Lower leg skin (tissue), 4 donors: Measurements from ENCODE around the gene NXPH3. TPM values are rescaled to one million over a fixed set of nuclear protein-coding genes. Genes with fewer than 3 reads are reported as not detected.

Experiments used
- DNase-seq, 2 donors: peaks; one replicate each; pipeline ENCODE4 v3.0.0-alpha.2; 2019; ENCODE audit warnings: low spot score in 2 of 2
- H3K4me3 ChIP-seq: fragments of 200-600 bp; sonication (generic); 2 replicates; pipeline ENCODE4 v1.5.1; 2017; ENCODE audit warnings: mild to moderate bottlenecking, low read depth; ENCODE audit not compliant: poor library complexity, severe bottlenecking
- CTCF ChIP-seq, 3 donors: fragments of 450-650 bp; IDR thresholded peaks; one replicate each; pipeline ENCODE4 v1.5.1; 2016; ENCODE audit warnings: antibody characterized with exemption in 3 of 3, mild to moderate bottlenecking in 3 of 3, moderate library complexity in 2 of 3
- POLR2A ChIP-seq, 2 donors: fragments of 450-650 bp; IDR thresholded peaks; one replicate each; pipeline ENCODE4 v1.6.1; 2016 to 2017; ENCODE audit warnings: antibody characterized with exemption in 2 of 2, mild to moderate bottlenecking in 1 of 2, moderate library complexity in 1 of 2
- WGBS, 2 donors: methylation state at CpG; one replicate each; pipeline ENCODE4 v1.1.5; 2018; 5-methylcytosine and 5-hydroxymethylcytosine counted together
- intact Hi-C: fragments of 100-400 bp; cut with DNase I; formaldehyde crosslinking; loops from one replicate; pipeline ENCODE4 v1.15.0; 2023; ENCODE audit warnings: low total_unique reads
- total RNA-seq, 4 donors: library from RNA; depleted of rRNA; stranded (reverse); fragments of >200 nt; gene quantifications; one replicate each; pipeline ENCODE4 v1.1.0, GENCODE V29; 2016

Gene NXPH3
- total RNA-seq, 4 donors from 2014 or later, result 0.34 to 6.6 (median 2.7) TPM

- TF ChIP-seq CTCF (IDR thresholded peaks at IDR 0.05) (no peak), POLR2A (IDR thresholded peaks at IDR 0.05) (no peak)
- H3K4me3 ChIP-seq, result no peak overlapping the region
- intact Hi-C loops, result loop anchor here (10.0 kb wide), 1 partner anchor 109 kb away; no protein-coding TSS in a partner anchor
- 90 to 91% methylated on average over 8 of the region's 8 CpGs for whole genome bisulfite sequencing, 2 donors
- DNase-seq, result peak in 1 of 2 donors; percentile 45
These were observed 21.9 kb upstream of the NXPH3 start for GRCh38 chr17:49553676-49554335.

DNA sequence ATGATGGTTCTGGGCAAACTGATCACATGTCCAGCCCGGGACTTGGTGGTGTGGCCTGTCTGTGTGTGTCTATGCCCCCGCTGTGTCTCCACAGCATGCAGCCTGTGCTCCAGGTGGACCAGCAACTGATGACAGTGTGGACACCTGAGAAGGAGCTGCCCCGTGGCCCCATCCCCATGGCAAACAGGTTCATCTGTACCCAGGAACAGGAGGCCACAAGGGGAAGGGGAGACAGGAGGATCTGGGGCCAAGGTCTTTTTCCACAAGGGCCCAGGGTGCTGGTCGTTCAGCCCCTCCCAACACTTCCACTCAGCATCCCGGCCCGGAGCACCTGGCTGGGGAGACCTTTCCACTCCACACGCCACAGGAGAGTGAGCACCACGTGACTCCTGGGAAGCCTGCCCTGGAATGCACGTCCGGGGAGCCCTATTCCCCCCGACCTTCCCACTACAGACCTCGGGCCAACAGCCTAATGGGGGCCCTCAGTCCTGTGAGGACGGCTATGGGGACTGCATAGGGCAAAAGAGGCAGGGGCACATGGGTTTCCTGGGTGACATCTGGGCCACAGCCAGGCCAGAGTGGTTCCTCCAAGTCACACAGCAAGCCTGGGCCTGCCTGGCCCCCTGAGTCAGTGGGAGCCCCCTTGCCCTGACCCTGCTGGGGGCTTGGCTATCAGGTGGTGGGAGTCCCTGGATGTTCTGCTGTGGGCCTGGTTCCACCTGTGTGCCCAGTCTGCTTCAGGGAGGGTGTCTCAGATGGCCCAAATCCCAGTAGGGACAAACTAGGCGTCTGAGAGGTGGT lies 20.8 kb upstream of the NXPH3 start:
- DNase-seq, result peak in 1 of 2 donors; percentile 84
- TF ChIP-seq POLR2A (IDR thresholded peaks at IDR 0.05) (no peak), CTCF (IDR thresholded peaks at IDR 0.05) (no peak)
- no peak overlapping the region for H3K4me3 ChIP-seq
- whole genome bisulfite sequencing, 2 donors, result 51 to 61% methylated on average over 8 to 14 of the region's 14 CpGs
- intact Hi-C loops, result loop anchor here (10.0 kb wide), 1 partner anchor 110 kb away; no protein-coding TSS in a partner anchor

GRCh38 chr17:49555495-49556222 lies 20.0 kb upstream of the NXPH3 start:
- DNase-seq, result peak in 1 of 2 donors; percentile 81
- 45 to 52% methylated on average over 19 of the region's 19 CpGs for WGBS, 2 donors
- TF ChIP-seq POLR2A (IDR thresholded peaks at IDR 0.05) (no peak), CTCF (IDR thresholded peaks at IDR 0.05) (no peak)
- intact Hi-C loops, result loop anchor here (10.0 kb wide), 1 partner anchor 111 kb away; no protein-coding TSS in a partner anchor
- no peak overlapping the region for H3K4me3 ChIP-seq

DNA sequence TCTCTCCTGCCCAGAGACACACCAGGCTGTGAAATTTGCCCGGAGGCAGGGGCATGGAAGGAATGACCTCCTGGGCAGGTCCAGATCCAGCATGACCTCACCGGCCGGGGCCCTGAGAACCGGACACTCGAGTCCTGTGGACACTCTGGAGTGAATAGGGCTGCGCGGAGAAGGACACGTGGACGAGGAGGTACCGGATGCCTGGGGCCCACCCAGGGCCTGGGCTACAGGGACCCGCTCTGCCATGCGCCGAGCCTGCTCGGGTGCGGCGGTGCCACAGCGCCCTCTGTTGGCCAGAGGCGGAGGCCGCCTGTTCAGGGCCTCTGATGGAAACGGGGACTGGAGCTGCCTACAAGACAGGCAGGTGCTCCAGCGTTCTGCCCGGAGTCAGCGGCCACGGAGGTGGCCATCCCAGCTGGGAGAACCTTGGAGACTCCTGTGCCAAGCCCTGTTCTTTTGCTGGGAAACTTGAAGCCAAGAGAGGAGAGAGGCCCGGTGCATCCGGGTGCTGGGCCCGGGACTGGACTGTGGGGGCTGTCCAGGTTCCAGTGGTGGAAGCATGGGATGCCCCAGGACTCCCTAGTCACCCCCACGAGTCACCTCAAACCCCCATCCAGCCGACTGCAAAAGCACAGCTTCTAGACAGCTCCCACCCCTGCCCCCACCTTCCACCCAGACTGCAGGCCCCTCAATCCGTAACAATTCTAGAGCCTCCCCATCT lies 19.3 kb upstream of the NXPH3 start:
- 14 to 17% methylated on average over 22 to 30 of the region's 30 CpGs for WGBS, 2 donors
- H3K4me3 ChIP-seq, result no peak overlapping the region
- peak in 1 of 2 donors; percentile 94 for DNase-seq

More for the DNA sequence above, 19.3 kb upstream of the NXPH3 start:
- intact Hi-C loops, result loop anchor here (10.0 kb wide), 1 partner anchor 112 kb away; no protein-coding TSS in a partner anchor
- TF ChIP-seq CTCF (IDR thresholded peaks at IDR 0.05) (peak in 1 of 3 donors; percentile 78), POLR2A (IDR thresholded peaks at IDR 0.05) (no peak)
